CD8-positive, alpha-beta memory T cell (primary cell): Measurements from ENCODE around the gene TNFSF13B. TPM values are rescaled to one million over a fixed set of nuclear protein-coding genes. Genes with fewer than 3 reads are reported as not detected.
A peak's percentile ranks its signal among the peaks of the same experiment; 100 is the strongest.
"Not testable (repeated sequence)": the region's sequence is repeated elsewhere in the genome, so short reads cannot be mapped to it uniquely, and the experiment has no call there.

Experiments
- CTCF ChIA-PET: fragments of 350-600 bp; sonication (Branson Sonifier 250); formaldehyde crosslinking; loops from one replicate; lab custom pipeline; 2021; ENCODE audit warnings: antibody characterized with exemption; lab: Charles Lee
- POLR2A ChIA-PET: fragments of 350-600 bp; sonication (Branson Sonifier 250); formaldehyde crosslinking; loops from one replicate; lab custom pipeline; 2021; ENCODE audit warnings: antibody characterized with exemption; lab: Charles Lee
- DNase-seq, 5 donors: peaks; one replicate each; pipeline versions ENCODE4 v3.0.0 to v3.0.0-alpha.2; 2020 to 2022; ENCODE audit warnings: mixed read lengths in 1 of 5
- H3K27ac ChIP-seq: one replicate; pipeline ENCODE4 v1.7.0; 2013; ENCODE audit warnings: low read depth, mild to moderate bottlenecking, low read length, moderate library complexity
- H3K27me3 ChIP-seq: 2 replicates; pipeline ENCODE4 v1.7.0; 2013; ENCODE audit warnings: low read length, mild to moderate bottlenecking; ENCODE audit not compliant: insufficient read depth, poor library complexity, severe bottlenecking
- H3K36me3 ChIP-seq: 2 replicates; pipeline ENCODE4 v1.7.0; 2013; ENCODE audit warnings: mild to moderate bottlenecking, low read length, moderate library complexity; ENCODE audit not compliant: insufficient read depth
- H3K4me1 ChIP-seq: 2 replicates; pipeline ENCODE4 v1.7.0; 2013; ENCODE audit warnings: mild to moderate bottlenecking, low read length, moderate library complexity; ENCODE audit not compliant: insufficient read depth
- H3K4me3 ChIP-seq: 2 replicates; pipeline ENCODE4 v1.7.0; 2013; ENCODE audit warnings: mild to moderate bottlenecking, low read length
- H3K9me3 ChIP-seq: 2 replicates; pipeline ENCODE4 v1.7.0; 2013; ENCODE audit warnings: mild to moderate bottlenecking, low read length
- H3K27ac Mint-ChIP-seq, 8 donors: one replicate each; pipeline ENCODE4 v1.8.0; 2020 to 2021; ENCODE audit warnings: mixed read lengths in 8 of 8, mild to moderate bottlenecking in 6 of 8, inconsistent platforms in 3 of 8, moderate library complexity in 3 of 8
- H3K27me3 Mint-ChIP-seq, 2 donors: one replicate each; pipeline ENCODE4 v1.8.0; 2020 to 2021; ENCODE audit warnings: mixed read lengths in 2 of 2, mild to moderate bottlenecking in 1 of 2, moderate library complexity in 1 of 2
- H3K36me3 Mint-ChIP-seq, 3 donors: one replicate each; pipeline ENCODE4 v1.8.0; 2020 to 2021; ENCODE audit warnings: mixed read lengths in 3 of 3, inconsistent platforms in 1 of 3, mild to moderate bottlenecking in 1 of 3
- H3K4me1 Mint-ChIP-seq, 3 donors: one replicate each; pipeline ENCODE4 v1.8.0; 2020 to 2021; ENCODE audit warnings: mixed read lengths in 3 of 3, inconsistent platforms in 1 of 3, mild to moderate bottlenecking in 1 of 3
- H3K4me3 Mint-ChIP-seq, 7 donors: one replicate each; pipeline ENCODE4 v1.8.0; 2020 to 2021; ENCODE audit warnings: mixed read lengths in 7 of 7, mild to moderate bottlenecking in 6 of 7, moderate library complexity in 4 of 7, inconsistent platforms in 2 of 7
- H3K9me3 Mint-ChIP-seq, 5 donors: one replicate each; pipeline ENCODE4 v1.8.0; 2020 to 2022; ENCODE audit warnings: mixed read lengths in 5 of 5, mild to moderate bottlenecking in 3 of 5, moderate library complexity in 2 of 5, inconsistent platforms in 1 of 5
- polyA plus RNA-seq: library from polyadenylated mRNA; unstranded; fragments of 300-500 nt; fragmentation: Illumina TruSeq; gene quantifications from one replicate; pipeline ENCODE4 v1.2.3, GENCODE V29; 2021
- total RNA-seq, 2 experiments: library from RNA; stranded (reverse); gene quantifications; one replicate each; pipeline ENCODE4 v1.2.3, GENCODE V29; 2021

Gene TNFSF13B
- total and polyA plus RNA-seq, 3 experiments from 2014 or later: 1.2 to 10.7 (median 1.3) TPM

GRCh38 chr13:108288741-108289140, 19.2 kb downstream of the TNFSF13B start:
- POLR2A ChIA-PET: no interaction called here
- H3K36me3 Mint-ChIP-seq: no peaks in the 10 kb centered on the region

GRCh38 chr13:108289819-108290218, 20.3 kb downstream of the TNFSF13B start:
- DNase-seq: no peak
- Mint-ChIP-seq H3K4me3 (no peak overlapping the region), H3K9me3 (no peaks in the 10 kb centered on the region), H3K36me3 (no peaks in the 10 kb centered on the region), H3K27me3 (no peaks in the 10 kb centered on the region), H3K27ac (no peak overlapping the region), H3K4me1 (peaks cover 0 to 7% (median 2%) of the 10 kb centered on the region in 3 donors)
- no peak overlapping the region for H3K4me3 ChIP-seq
- no peaks in the 10 kb centered on the region for H3K4me1 ChIP-seq
- ChIA-PET POLR2A (no interaction called here), CTCF (no interaction called here)
- H3K27me3 ChIP-seq: no peaks in the 10 kb centered on the region
- no peaks in the 10 kb centered on the region for H3K36me3 ChIP-seq
- H3K9me3 ChIP-seq: no peaks in the 10 kb centered on the region
- H3K27ac ChIP-seq: no peak overlapping the region

More at GRCh38 chr13:108288741-108289140, 19.2 kb downstream of the TNFSF13B start:
- Histone ChIP-seq H3K36me3 (no peaks in the 10 kb centered on the region), H3K27ac (no peak overlapping the region), H3K4me3 (no peak overlapping the region), H3K27me3 (no peaks in the 10 kb centered on the region), H3K9me3 (no peaks in the 10 kb centered on the region), H3K4me1 (no peaks in the 10 kb centered on the region)
- Mint-ChIP-seq H3K27me3 (no peaks in the 10 kb centered on the region), H3K4me1 (peaks cover 0 to 7% (median 2%) of the 10 kb centered on the region in 3 donors), H3K27ac (peak overlapping the region in 1 of 8 donors; percentile 9), H3K4me3 (no peak overlapping the region), H3K9me3 (no peaks in the 10 kb centered on the region)
- CTCF ChIA-PET: no interaction called here
- no peak for DNase-seq

DNA sequence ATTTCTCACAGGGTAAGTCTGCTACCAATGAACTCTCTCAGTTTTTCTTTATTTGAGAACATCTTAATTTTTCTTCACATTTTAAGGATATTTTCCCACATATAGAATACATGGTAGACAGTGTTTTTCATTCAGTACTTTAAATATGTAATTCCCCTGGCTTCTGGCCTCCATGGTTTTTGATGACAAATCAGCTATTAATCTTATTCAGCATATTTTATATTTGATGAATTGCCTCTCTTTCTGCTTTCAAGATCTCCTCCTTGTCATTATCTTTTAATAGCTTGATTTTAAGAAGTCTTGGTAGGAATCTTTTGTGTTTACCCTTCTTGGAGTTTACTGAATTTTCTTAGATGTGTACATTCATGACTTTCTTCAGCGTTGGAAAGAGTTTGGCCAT, 27.6 kb downstream of the TNFSF13B start:
- H3K4me3 ChIP-seq: no peak overlapping the region
- no peak overlapping the region for H3K27ac ChIP-seq
- H3K27me3 Mint-ChIP-seq: peaks cover 0 to 1% of the 10 kb centered on the region in 2 donors
- no peaks in the 10 kb centered on the region for H3K9me3 ChIP-seq
- no peaks in the 10 kb centered on the region for H3K4me1 ChIP-seq
- ChIA-PET POLR2A (no interaction called here), CTCF (no interaction called here)
- no peak overlapping the region for H3K27ac Mint-ChIP-seq
- no peaks in the 10 kb centered on the region for H3K27me3 ChIP-seq
- DNase-seq: no peak
- H3K4me1 Mint-ChIP-seq: no peaks in the 10 kb centered on the region
- H3K36me3 Mint-ChIP-seq: peaks cover 4 to 27% (median 9%) of the 10 kb centered on the region in 3 donors
- no peaks in the 10 kb centered on the region for H3K36me3 ChIP-seq
- no peak overlapping the region for H3K4me3 Mint-ChIP-seq
- H3K9me3 Mint-ChIP-seq: peaks cover 7 to 18% (median 11%) of the 10 kb centered on the region in 5 donors

DNA sequence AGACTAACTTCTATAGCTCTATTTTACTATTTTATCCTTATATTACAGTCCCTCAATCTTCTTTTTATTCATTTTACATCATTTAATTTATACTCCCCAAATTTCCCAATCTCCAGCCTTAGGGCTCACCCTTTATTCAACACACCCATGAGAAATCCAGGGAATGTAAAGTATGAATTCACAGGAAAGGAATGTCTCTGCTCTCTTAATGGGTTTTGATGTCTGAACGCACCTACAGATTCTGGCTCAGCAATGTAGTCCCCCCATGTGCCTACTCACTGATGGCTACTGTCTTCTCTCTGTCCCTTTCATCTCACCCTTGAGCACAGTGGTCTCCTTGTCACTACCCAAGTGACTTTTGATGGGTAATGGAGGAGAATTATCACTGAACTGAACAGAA, 32.8 kb downstream of the TNFSF13B start:
- Mint-ChIP-seq H3K4me1 (peaks cover 6 to 17% (median 12%) of the 10 kb centered on the region in 3 donors), H3K27ac (no peak overlapping the region), H3K36me3 (peaks cover 1 to 34% (median 12%) of the 10 kb centered on the region in 3 donors), H3K4me3 (no peak overlapping the region), H3K9me3 (peaks cover 6 to 15% (median 8%) of the 10 kb centered on the region in 5 donors), H3K27me3 (peaks cover 0 to 1% of the 10 kb centered on the region in 2 donors)
- ChIA-PET CTCF (no interaction called here), POLR2A (no interaction called here)
- no peak for DNase-seq
- Histone ChIP-seq H3K36me3 (no peaks in the 10 kb centered on the region), H3K4me1 (no peaks in the 10 kb centered on the region), H3K9me3 (no peaks in the 10 kb centered on the region), H3K4me3 (no peak overlapping the region), H3K27ac (no peak overlapping the region), H3K27me3 (no peaks in the 10 kb centered on the region)

- Mint-ChIP-seq H3K9me3 (peaks cover 0 to 5% (median 0%) of the 10 kb centered on the region in 5 donors), H3K4me1 (peaks cover 6 to 17% (median 14%) of the 10 kb centered on the region in 3 donors), H3K36me3 (peaks cover 0 to 25% (median 7%) of the 10 kb centered on the region in 3 donors), H3K27me3 (no peaks in the 10 kb centered on the region), H3K27ac (peak overlapping the region in 1 of 8 donors; percentile 29), H3K4me3 (no peak overlapping the region)
- Histone ChIP-seq H3K27ac (no peak overlapping the region), H3K27me3 (no peaks in the 10 kb centered on the region), H3K4me3 (no peak overlapping the region), H3K9me3 (no peaks in the 10 kb centered on the region), H3K36me3 (no peaks in the 10 kb centered on the region), H3K4me1 (no peaks in the 10 kb centered on the region)
- DNase-seq: no peak
- CTCF ChIA-PET: no interaction called here
- POLR2A ChIA-PET: no interaction called here
Measured at GRCh38 chr13:108304170-108305016, 34.9 kb downstream of the TNFSF13B start.

- ChIA-PET CTCF (no interaction called here), POLR2A (no interaction called here)
- Histone ChIP-seq H3K9me3 (no peaks in the 10 kb centered on the region), H3K4me3 (no peak overlapping the region), H3K36me3 (no peaks in the 10 kb centered on the region), H3K27me3 (no peaks in the 10 kb centered on the region), H3K4me1 (no peaks in the 10 kb centered on the region), H3K27ac (no peak overlapping the region)
- Mint-ChIP-seq H3K36me3 (peaks cover 0 to 22% (median 7%) of the 10 kb centered on the region in 3 donors), H3K27ac (no peak overlapping the region), H3K9me3 (peaks cover 0 to 5% (median 0%) of the 10 kb centered on the region in 5 donors), H3K4me1 (peaks cover 6 to 17% (median 14%) of the 10 kb centered on the region in 3 donors), H3K4me3 (peak overlapping the region in 1 of 7 donors; percentile 2), H3K27me3 (no peaks in the 10 kb centered on the region)
- no peak for DNase-seq
Measured at GRCh38 chr13:108305655-108306054, 36.1 kb downstream of the TNFSF13B start.

DNA sequence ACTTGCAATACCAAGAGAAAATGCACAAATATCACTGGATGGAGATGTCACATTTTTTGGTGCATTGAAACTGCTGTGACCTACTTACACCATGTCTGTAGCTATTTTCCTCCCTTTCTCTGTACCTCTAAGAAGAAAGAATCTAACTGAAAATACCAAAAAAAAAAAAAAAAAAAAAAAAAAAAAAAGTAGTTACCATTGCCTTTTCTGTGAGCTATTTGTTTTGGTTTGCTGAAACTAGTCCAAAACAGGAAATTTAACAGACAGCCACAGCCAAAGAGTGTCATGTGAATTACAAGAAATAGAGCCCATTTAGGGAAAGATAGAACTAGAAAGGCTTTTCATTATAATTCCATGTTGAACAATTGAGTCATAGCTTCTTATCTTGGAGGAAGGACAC, 37.3 kb downstream of the TNFSF13B start:
- Mint-ChIP-seq H3K4me3 (peak overlapping the region in 2 of 7 donors; percentile 17 to 43), H3K9me3 (peaks cover 0 to 5% (median 0%) of the 10 kb centered on the region in 5 donors), H3K27me3 (no peaks in the 10 kb centered on the region), H3K36me3 (peaks cover 0 to 22% (median 7%) of the 10 kb centered on the region in 3 donors), H3K27ac (peak overlapping the region in 4 of 8 donors; percentile 23 to 91 (median 66)), H3K4me1 (peaks cover 6 to 17% (median 14%) of the 10 kb centered on the region in 3 donors)
- Histone ChIP-seq H3K36me3 (no peaks in the 10 kb centered on the region), H3K27me3 (no peaks in the 10 kb centered on the region), H3K27ac (no peak overlapping the region), H3K4me1 (no peaks in the 10 kb centered on the region), H3K9me3 (no peaks in the 10 kb centered on the region), H3K4me3 (no peak overlapping the region)
- CTCF ChIA-PET: no interaction called here
- no peak for DNase-seq
- POLR2A ChIA-PET: no interaction called here

GRCh38 chr13:108311596-108311995, 42.1 kb downstream of the TNFSF13B start:
- H3K9me3 ChIP-seq, H3K27ac ChIP-seq, H3K4me1 ChIP-seq, CTCF ChIA-PET, POLR2A ChIA-PET, H3K36me3 Mint-ChIP-seq, H3K27me3 ChIP-seq, H3K4me1 Mint-ChIP-seq, H3K4me3 Mint-ChIP-seq, H3K36me3 ChIP-seq, H3K27me3 Mint-ChIP-seq, H3K9me3 Mint-ChIP-seq, H3K4me3 ChIP-seq, DNase-seq, H3K27ac Mint-ChIP-seq: not testable (repeated sequence)
